Fibroblast of skin of abdomen (primary cell): ENCODE results near the gene LETMD1.

ENCODE experiments used
- DNase-seq: peaks from one replicate; pipeline ENCODE4 v3.0.0-alpha.2; 2013

The LETMD1 gene

GRCh38 chr12:51025836-51026638, 22.1 kb upstream of the LETMD1 start, which contains the start of gene SLC11A2:
TSS of gene SLC11A2 (minus strand) at chr12:51026384. CDS start at chr12:51010728, 15,656 bp downstream.
- peak; percentile 94 for DNase-seq

GRCh38 chr12:51027342-51027835, 20.7 kb upstream of the LETMD1 start:
- no peak for DNase-seq

- DNase-seq = peak; percentile 46
Measured at GRCh38 chr12:51028126-51028812, 19.9 kb upstream of the LETMD1 start.

- no peak for DNase-seq
Measured at GRCh38 chr12:51028813-51029150, 19.3 kb upstream of the LETMD1 start.

GRCh38 chr12:51033048-51033447, 15.1 kb upstream of the LETMD1 start:
- DNase-seq = no peak

- DNase-seq = no peak
Measured at GRCh38 chr12:51033457-51034089, 14.6 kb upstream of the LETMD1 start.

GRCh38 chr12:51036279-51036678, 11.8 kb upstream of the LETMD1 start:
- no peak for DNase-seq

- no peak for DNase-seq
Measured at GRCh38 chr12:51048661-51049251, 629 bp downstream of the LETMD1 start.

- DNase-seq = no peak
Measured at GRCh38 chr12:51049525-51049924, 1.4 kb downstream of the LETMD1 start.

GRCh38 chr12:51051787-51052186, 3.7 kb downstream of the LETMD1 start:
- no peak for DNase-seq

GRCh38 chr12:51055060-51055459, 6.9 kb downstream of the LETMD1 start:
- DNase-seq = no peak

GRCh38 chr12:51056242-51056641, 8.1 kb downstream of the LETMD1 start:
- DNase-seq = no peak

- DNase-seq = no peak
Measured at GRCh38 chr12:51059086-51059485, 11.0 kb downstream of the LETMD1 start.

- no peak for DNase-seq
Measured at GRCh38 chr12:51062631-51063397, 14.7 kb downstream of the LETMD1 start.

GRCh38 chr12:51065530-51065929, 17.4 kb downstream of the LETMD1 start:
- no peak for DNase-seq

GRCh38 chr12:51067229-51067628, 19.1 kb downstream of the LETMD1 start:
- no peak for DNase-seq

- no peak for DNase-seq
Measured at GRCh38 chr12:51067771-51068170, 19.6 kb downstream of the LETMD1 start.

- DNase-seq = peak; percentile 61
Measured at GRCh38 chr12:51070004-51070403, 21.9 kb downstream of the LETMD1 start.

- DNase-seq = no peak
Measured at GRCh38 chr12:51071663-51072062, 23.5 kb downstream of the LETMD1 start.

GRCh38 chr12:51075390-51075789, 27.3 kb downstream of the LETMD1 start:
- no peak for DNase-seq

GRCh38 chr12:51076236-51076930, 28.3 kb downstream of the LETMD1 start:
- no peak for DNase-seq

GRCh38 chr12:51077930-51078329, 29.8 kb downstream of the LETMD1 start:
- DNase-seq = peak; percentile 39
